H1 (cell line): Measurements from ENCODE around the gene CSF2. TPM values are rescaled to one million over a fixed set of nuclear protein-coding genes. Genes with fewer than 3 reads are reported as not detected.

Source experiments
- CBX5 ChIP-seq: fragments of 300-800, 300-1000 bp; sonication (generic); IDR thresholded peaks from 2 replicates; pipeline ENCODE4 v1.7.1; 2016; ENCODE audit warnings: antibody characterized with exemption, low read length, low read depth
- CEBPB ChIP-seq: IDR thresholded peaks from 2 replicates; pipeline ENCODE4 v1.6.1; 2012; ENCODE audit warnings: low read depth, low read length
- EGR1 ChIP-seq: IDR thresholded peaks from 2 replicates; pipeline ENCODE4 v1.6.1; 2011; ENCODE audit warnings: low read depth, low read length, borderline replicate concordance
- NRF1 ChIP-seq: IDR thresholded peaks from 2 replicates; pipeline ENCODE4 v1.6.1; 2011; ENCODE audit warnings: mild to moderate bottlenecking, low read depth, low read length, improper control_type of control experiment
- RBBP5 ChIP-seq: IDR thresholded peaks from 2 replicates; pipeline ENCODE4 v1.7.1; 2012; ENCODE audit warnings: low read depth, mild to moderate bottlenecking, inconsistent platforms, low read length, moderate library complexity, borderline replicate concordance
- polyA plus RNA-seq, 7 experiments: library from polyadenylated mRNA; depleted of rRNA in 3 of 7; stranded (reverse) in 5 of 7; unstranded in 2 of 7; fragments of >200 nt in 5 of 7; fragments of 200-250 nt in 2 of 7; gene quantifications; 1 replicate in 5 of 7; 2 replicates in 1 of 7; 4 replicates in 1 of 7; pipeline versions ENCODE4 v1.2.1 to v1.2.3, GENCODE V29; 2011 to 2013; ENCODE audit warnings: missing spikeins in 2 of 7, mixed read lengths in 2 of 7
- total RNA-seq: library from RNA; stranded (reverse); fragmentation: NEBNext Ultra II Directional; extraction: Animal tissue kit (Norgen Biotek cat#: 25700); gene quantifications from 2 replicates; pipeline ENCODE4 v1.2.1, GENCODE V29; 2021

CSF2 gene
- total and polyA plus RNA-seq, 2 of the 8 experiments (the other 6 are each of a cell fraction or from before 2014, with no cell fraction given): not detected

GRCh38 chr5:132037353-132037752 is 36.2 kb upstream of the CSF2 start (continued):
- TF ChIP-seq CBX5 (no peak), EGR1 (no peak), NRF1 (no peak), CEBPB (no peak), RBBP5 (no peak)
